T-helper 2 cell treated with Interferon-gamma antibody and Interleukin-4, amounts not matched to agents 5 μg/mL and 100 μg/mL, for 36 hours (primary cell): Measurements from ENCODE around the gene PTPRD.

Source experiments
- DNase-seq: peaks from one replicate; pipeline ENCODE4 v3.0.0; 2021; ENCODE audit warnings: low spot score
- H3K27ac Mint-ChIP-seq: one replicate; pipeline ENCODE4 v1.8.0; 2021; ENCODE audit warnings: mild to moderate bottlenecking, mixed read lengths
- H3K27me3 Mint-ChIP-seq: one replicate; pipeline ENCODE4 v1.8.0; 2021; ENCODE audit warnings: low read depth, mixed read lengths
- H3K36me3 Mint-ChIP-seq: one replicate; pipeline ENCODE4 v1.8.0; 2021; ENCODE audit warnings: low read depth, mixed read lengths
- H3K4me1 Mint-ChIP-seq: one replicate; pipeline ENCODE4 v1.8.0; 2021; ENCODE audit warnings: low read depth, mixed read lengths
- H3K4me3 Mint-ChIP-seq: one replicate; pipeline ENCODE4 v1.8.0; 2022; ENCODE audit warnings: mild to moderate bottlenecking, moderate library complexity, mixed read lengths
- H3K9me3 Mint-ChIP-seq: one replicate; pipeline ENCODE4 v1.8.0; 2021; ENCODE audit warnings: mixed read lengths

PTPRD gene

DNA sequence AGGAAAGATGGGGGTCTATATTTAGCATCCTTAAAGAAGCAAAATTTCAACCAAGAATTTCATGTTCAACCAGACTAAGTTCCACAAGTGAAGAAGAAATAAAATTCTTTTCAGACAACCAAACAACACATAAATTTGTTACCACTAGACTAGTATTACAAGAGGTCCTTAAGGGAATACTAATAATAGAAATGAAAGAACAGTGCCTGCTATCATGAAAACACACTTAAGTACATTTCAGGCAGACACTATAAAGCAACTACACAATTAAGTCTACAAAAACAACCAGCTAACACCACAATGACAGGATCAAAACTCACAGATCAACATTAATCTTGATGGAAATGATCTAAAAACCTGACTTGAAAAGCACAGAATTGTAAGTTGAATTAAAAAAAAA lies 477.2 kb downstream of the PTPRD start:
- Mint-ChIP-seq H3K4me1 (no peaks in the 10 kb centered on the region), H3K36me3 (no peaks in the 10 kb centered on the region), H3K4me3 (no peak overlapping the region), H3K9me3 (peaks cover 41% of the 10 kb centered on the region), H3K27ac (no peak overlapping the region), H3K27me3 (no peaks in the 10 kb centered on the region)
- no peak for DNase-seq

DNA sequence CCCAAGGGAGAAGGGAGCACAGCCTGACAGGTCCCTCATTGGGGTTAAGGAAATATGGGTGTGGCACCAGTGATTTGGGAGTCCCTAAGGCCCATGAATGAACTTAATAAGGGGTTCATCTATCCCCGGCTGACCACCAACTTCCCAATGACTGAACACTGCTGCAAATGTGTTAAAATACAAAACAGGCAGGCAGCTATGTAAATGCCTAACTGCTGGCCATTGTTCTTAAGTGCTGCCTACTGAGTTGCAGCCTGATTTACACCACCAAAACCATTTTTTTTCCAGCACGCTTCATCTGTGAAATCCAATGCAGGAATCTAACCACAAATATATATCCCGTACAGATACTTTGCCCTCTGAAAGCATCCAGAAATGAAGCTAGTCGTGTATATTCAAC lies 478.5 kb downstream of the PTPRD start:
- Mint-ChIP-seq H3K36me3 (no peaks in the 10 kb centered on the region), H3K9me3 (peaks cover 30% of the 10 kb centered on the region), H3K27ac (no peak overlapping the region), H3K4me1 (no peaks in the 10 kb centered on the region), H3K4me3 (no peak overlapping the region), H3K27me3 (no peaks in the 10 kb centered on the region)
- no peak for DNase-seq

DNA sequence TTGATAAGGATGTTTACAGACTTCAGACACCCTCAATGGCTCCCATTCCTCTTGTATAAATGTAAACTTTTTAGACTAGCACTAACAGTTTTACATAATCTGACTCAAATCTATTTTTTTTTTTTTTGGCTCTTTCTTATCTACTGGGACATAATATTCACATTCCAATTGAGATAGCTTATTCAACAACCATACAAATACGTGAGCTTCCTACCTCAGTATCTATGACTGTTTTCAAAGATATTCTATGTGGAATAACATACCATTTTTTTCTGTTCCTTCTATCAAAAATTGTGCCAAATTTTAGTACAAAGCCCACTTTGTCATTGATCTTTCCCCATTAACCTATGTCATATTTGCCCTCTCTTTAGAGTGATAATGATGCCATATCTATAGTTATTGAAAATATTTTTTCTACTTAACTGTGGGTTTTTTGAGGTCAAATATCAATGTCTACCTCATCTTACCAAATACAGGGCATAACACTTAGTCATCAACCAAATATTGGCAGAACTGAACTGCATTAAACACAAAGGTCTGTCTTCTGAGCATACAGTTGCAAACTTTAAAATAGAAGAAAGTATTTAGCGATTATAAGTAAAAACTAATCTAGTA lies 482.6 kb downstream of the PTPRD start:
- no peak for DNase-seq
- H3K27me3 Mint-ChIP-seq: no peaks in the 10 kb centered on the region

GRCh38 chr9:10127867-10128266 lies 484.9 kb downstream of the PTPRD start:
- Mint-ChIP-seq H3K27me3 (no peaks in the 10 kb centered on the region), H3K4me1 (no peaks in the 10 kb centered on the region), H3K36me3 (no peaks in the 10 kb centered on the region)

More for the DNA sequence above, 482.6 kb downstream of the PTPRD start:
- H3K4me1 Mint-ChIP-seq: no peaks in the 10 kb centered on the region
- no peaks in the 10 kb centered on the region for H3K36me3 Mint-ChIP-seq
- peaks cover 17% of the 10 kb centered on the region for H3K9me3 Mint-ChIP-seq
- no peak overlapping the region for H3K4me3 Mint-ChIP-seq
- H3K27ac Mint-ChIP-seq: no peak overlapping the region

DNA sequence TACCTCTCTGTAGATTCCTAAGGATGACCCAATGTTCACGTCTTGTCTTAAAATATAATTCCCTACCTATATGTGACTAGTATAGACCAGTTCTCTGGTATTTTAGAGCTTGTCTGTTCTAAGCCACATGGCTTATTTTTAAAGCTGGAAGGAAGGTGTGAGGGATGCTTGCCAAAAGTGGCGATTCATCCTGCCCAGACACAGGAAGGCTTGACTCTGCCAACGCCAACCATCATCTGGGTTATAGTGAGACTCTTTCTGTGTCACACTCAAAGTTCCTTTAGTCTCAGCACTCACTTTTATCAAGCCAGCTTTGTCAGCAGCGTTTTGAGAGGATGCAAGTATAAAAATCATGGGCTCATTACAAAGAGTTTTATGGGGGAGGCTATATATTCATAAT lies 500.0 kb downstream of the PTPRD start:
- Mint-ChIP-seq H3K4me1 (no peaks in the 10 kb centered on the region), H3K36me3 (no peaks in the 10 kb centered on the region), H3K27ac (no peak overlapping the region), H3K9me3 (peaks cover 17% of the 10 kb centered on the region), H3K4me3 (no peak overlapping the region), H3K27me3 (no peaks in the 10 kb centered on the region)
- no peak for DNase-seq

More at GRCh38 chr9:10127867-10128266, 484.9 kb downstream of the PTPRD start:
- peaks cover 14% of the 10 kb centered on the region for H3K9me3 Mint-ChIP-seq
- no peak overlapping the region for H3K27ac Mint-ChIP-seq
- no peak for DNase-seq
- no peak overlapping the region for H3K4me3 Mint-ChIP-seq

DNA sequence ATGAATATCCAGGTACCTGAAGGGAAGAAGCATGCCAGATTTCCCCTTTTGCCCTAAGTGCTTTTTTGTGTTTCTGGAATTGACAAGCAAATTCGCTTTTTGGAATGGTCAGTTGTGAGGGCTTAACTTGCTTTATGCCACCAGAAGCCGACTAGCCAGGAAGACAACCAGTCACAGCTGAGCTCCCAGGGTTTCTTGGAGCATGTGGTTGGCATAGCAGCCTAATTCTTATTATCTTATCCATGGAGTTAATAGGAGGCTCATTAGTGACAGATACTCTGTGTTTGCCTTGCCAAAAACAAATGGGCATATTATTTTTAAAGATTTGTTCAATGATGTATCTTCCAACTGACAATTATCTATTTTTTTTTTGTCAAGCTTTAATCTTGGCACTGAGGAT lies 500.7 kb downstream of the PTPRD start:
- Mint-ChIP-seq H3K36me3 (no peaks in the 10 kb centered on the region), H3K9me3 (peaks cover 19% of the 10 kb centered on the region), H3K27ac (no peak overlapping the region), H3K27me3 (no peaks in the 10 kb centered on the region), H3K4me1 (no peaks in the 10 kb centered on the region), H3K4me3 (no peak overlapping the region)
- no peak for DNase-seq

DNA sequence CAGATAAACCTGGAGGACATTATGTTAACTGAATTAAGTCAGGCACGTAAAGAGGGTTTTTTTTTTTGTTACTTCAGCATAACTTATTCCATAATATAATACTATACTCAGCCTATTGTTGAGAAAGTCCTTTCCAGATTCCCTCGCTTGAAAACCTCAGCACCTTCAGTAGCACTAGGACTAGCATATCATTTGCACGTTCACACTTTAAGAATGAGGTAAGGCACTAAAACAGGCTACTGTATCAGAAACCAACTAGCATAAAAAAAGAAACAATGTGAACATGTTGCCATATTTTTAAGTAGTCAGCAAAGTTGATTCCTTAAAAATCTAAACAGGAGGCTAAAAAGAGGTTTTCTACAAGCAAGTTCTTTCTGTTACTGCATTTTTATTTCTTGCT lies 504.0 kb downstream of the PTPRD start:
- peaks cover 31% of the 10 kb centered on the region for H3K9me3 Mint-ChIP-seq
- no peak for DNase-seq
- no peaks in the 10 kb centered on the region for H3K4me1 Mint-ChIP-seq
- H3K27ac Mint-ChIP-seq: no peak overlapping the region
- no peaks in the 10 kb centered on the region for H3K27me3 Mint-ChIP-seq
- no peaks in the 10 kb centered on the region for H3K36me3 Mint-ChIP-seq
- no peak overlapping the region for H3K4me3 Mint-ChIP-seq

GRCh38 chr9:10104774-10105173 lies 508.0 kb downstream of the PTPRD start:
- Mint-ChIP-seq H3K36me3 (no peaks in the 10 kb centered on the region), H3K9me3 (peaks cover 18% of the 10 kb centered on the region), H3K27ac (no peak overlapping the region), H3K4me3 (no peak overlapping the region), H3K4me1 (no peaks in the 10 kb centered on the region), H3K27me3 (no peaks in the 10 kb centered on the region)
- DNase-seq: no peak

- no peak overlapping the region for H3K27ac Mint-ChIP-seq
- no peak overlapping the region for H3K4me3 Mint-ChIP-seq
- no peak for DNase-seq
- H3K9me3 Mint-ChIP-seq: peaks cover 16% of the 10 kb centered on the region
- H3K27me3 Mint-ChIP-seq: no peaks in the 10 kb centered on the region
- no peaks in the 10 kb centered on the region for H3K4me1 Mint-ChIP-seq
- H3K36me3 Mint-ChIP-seq: no peaks in the 10 kb centered on the region
These were observed 517.6 kb downstream of the PTPRD start for GRCh38 chr9:10095208-10095607.

- Mint-ChIP-seq H3K4me1 (no peaks in the 10 kb centered on the region), H3K36me3 (no peaks in the 10 kb centered on the region), H3K27ac (no peak overlapping the region), H3K9me3 (peaks cover 16% of the 10 kb centered on the region), H3K27me3 (no peaks in the 10 kb centered on the region), H3K4me3 (no peak overlapping the region)
- DNase-seq: no peak
These were observed 518.2 kb downstream of the PTPRD start for GRCh38 chr9:10094563-10094962.

DNA sequence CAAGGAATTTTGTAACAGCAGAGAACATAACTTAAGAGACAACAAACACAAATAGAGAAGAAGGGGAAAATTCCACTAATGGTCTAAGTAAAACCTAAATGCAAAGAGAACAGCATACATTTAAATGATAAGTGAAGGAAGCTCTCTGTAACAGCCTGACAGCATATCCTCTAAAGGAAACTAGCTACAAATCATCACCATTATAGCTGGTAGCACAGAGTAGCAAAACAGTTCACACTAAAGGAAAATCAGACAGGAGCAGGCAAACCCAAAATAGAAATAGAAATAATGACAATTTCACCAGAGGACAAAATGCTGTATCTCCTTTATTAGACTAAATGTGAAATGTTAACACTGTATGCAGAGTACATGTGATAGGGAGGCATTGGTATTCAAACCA lies 532.8 kb downstream of the PTPRD start:
- Mint-ChIP-seq H3K9me3 (peaks cover 15% of the 10 kb centered on the region), H3K27me3 (no peaks in the 10 kb centered on the region), H3K36me3 (no peaks in the 10 kb centered on the region), H3K27ac (no peak overlapping the region), H3K4me1 (no peaks in the 10 kb centered on the region), H3K4me3 (no peak overlapping the region)
- no peak for DNase-seq

DNA sequence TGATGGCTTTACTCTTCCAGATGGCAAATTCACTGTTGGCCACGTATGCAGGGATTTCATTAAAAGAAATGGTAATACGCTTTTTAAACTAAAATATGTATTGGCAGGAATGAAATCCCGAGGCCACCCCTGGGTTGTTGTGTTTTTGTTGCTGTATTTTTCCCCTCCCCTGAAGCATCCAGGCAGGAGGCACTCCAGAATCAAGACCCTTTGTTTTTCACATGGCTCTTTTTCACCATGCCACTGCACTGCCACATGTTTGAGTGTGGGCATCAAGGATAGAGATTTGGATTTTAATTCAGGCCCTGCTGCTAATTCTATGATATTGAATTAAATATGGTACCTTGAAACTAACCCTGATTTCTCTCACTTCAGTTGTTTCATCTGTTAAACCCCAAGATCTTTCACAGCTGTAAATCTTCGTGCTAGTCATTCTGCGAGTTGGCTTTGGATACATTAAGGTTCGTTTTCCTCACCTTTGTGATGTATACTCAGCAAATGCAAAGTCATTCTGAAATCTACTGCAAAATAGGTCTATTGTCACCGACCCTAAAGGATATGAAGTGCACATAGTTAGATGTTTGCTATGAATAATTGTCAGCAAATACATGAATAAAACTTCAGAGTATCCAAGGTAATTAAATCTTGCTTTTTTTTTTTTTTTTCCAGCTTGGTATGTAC lies 533.4 kb downstream of the PTPRD start:
- DNase-seq: no peak

DNA sequence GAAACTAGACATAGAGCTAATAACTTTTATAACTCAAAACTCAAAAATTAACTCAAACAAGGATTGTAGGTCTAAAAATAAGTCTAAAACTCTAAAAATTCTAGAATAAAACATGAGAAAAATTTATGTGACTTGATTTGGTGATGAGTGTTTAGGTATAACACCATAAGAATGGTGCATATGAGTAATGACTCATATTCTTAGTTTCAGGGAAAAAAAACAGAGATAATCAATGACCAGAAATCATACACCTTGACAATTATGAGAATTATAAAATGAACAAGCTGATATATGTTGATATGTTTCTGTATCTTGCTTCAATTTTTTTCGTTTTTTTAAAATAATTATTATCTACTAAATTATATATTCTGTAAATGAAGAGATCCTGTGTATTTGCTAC lies 541.2 kb downstream of the PTPRD start:
- Mint-ChIP-seq H3K4me3 (no peak overlapping the region), H3K36me3 (no peaks in the 10 kb centered on the region), H3K27ac (no peak overlapping the region), H3K27me3 (no peaks in the 10 kb centered on the region), H3K9me3 (peaks cover 7% of the 10 kb centered on the region), H3K4me1 (no peaks in the 10 kb centered on the region)
- no peak for DNase-seq

More for the DNA sequence above, 533.4 kb downstream of the PTPRD start:
- H3K27me3 Mint-ChIP-seq: no peaks in the 10 kb centered on the region
- no peak overlapping the region for H3K27ac Mint-ChIP-seq
- H3K4me3 Mint-ChIP-seq: no peak overlapping the region
- peaks cover 15% of the 10 kb centered on the region for H3K9me3 Mint-ChIP-seq
- no peaks in the 10 kb centered on the region for H3K36me3 Mint-ChIP-seq
- H3K4me1 Mint-ChIP-seq: no peaks in the 10 kb centered on the region

DNA sequence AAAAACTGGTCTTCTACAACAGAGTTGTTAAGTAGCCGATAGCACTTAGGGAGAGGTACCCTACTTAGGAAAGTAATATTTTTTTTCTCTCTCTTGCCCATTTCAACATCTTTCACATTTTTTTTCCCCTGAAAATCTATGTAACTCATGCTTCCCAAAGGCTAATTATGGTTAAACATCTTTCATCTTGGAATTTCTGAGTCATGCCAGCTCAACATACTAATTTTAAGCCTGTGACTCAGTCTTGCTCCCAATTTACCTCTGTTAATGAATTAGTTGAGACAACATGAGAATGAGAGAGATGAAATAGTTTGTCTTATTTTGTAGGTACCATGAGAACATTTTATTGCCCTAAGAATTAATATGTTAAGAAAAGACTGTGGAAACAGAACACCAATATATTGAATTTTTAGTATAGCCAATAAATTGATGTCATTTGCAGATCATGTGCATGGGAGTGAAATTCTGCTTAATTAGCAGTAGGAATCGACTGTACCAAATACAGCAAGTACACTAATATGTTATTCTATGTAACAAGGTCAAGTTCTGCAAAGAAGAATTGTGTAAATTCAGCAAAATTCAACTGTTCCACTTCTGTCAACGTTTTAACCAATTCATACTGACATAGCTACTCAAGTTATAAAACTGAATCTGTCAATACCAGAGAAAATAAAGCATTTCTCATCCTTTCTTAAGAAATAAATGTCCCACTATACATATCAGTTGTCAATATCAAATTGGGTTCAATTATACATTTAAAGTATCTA lies 550.0 kb downstream of the PTPRD start:
- Mint-ChIP-seq H3K9me3 (no peaks in the 10 kb centered on the region), H3K4me3 (no peak overlapping the region), H3K27ac (no peak overlapping the region), H3K27me3 (no peaks in the 10 kb centered on the region), H3K4me1 (no peaks in the 10 kb centered on the region), H3K36me3 (no peaks in the 10 kb centered on the region)
- DNase-seq: no peak
